ENCODE data around the gene BSPRY.
A peak's percentile ranks its signal among the peaks of the same experiment; 100 is the strongest.

Gene BSPRY

GRCh38 chr9:113341712-113342410 is 7.5 kb upstream of the BSPRY start:
- TF ChIP-seq FOXM1 (IDR thresholded peaks at IDR 0.05; ENCODE audit: borderline replicate concordance, low read depth) (no peak), YY1 (IDR thresholded peaks at IDR 0.05; ENCODE audit: low read depth) (no peak), CREB1 (IDR thresholded peaks at IDR 0.05; ENCODE audit: low read depth) (no peak), CEBPB (IDR thresholded peaks at IDR 0.05) (no peak), MAX (IDR thresholded peaks at IDR 0.05) (peak; percentile 46; the same call in 1 of the 2 replicates), USF1 (IDR thresholded peaks at IDR 0.05) (no peak), EP300 (IDR thresholded peaks at IDR 0.05; ENCODE audit: borderline replicate concordance) (peak; percentile 36; the same call in 1 of the 2 replicates), RAD21 (IDR thresholded peaks at IDR 0.05; ENCODE audit: low read depth) (no peak), TAF1 (IDR thresholded peaks at IDR 0.05; ENCODE audit: low read depth) (no peak), TEAD4 (IDR thresholded peaks at IDR 0.05) (no peak), EGR1 (IDR thresholded peaks at IDR 0.05) (no peak), ZBTB7A (IDR thresholded peaks at IDR 0.05; ENCODE audit: low read depth) (no peak), TCF12 (IDR thresholded peaks at IDR 0.05; ENCODE audit: low read depth) (no peak), NFIC (IDR thresholded peaks at IDR 0.05) (peak; percentile 82), REST (IDR thresholded peaks at IDR 0.05; ENCODE audit: low read depth) (no peak)

GRCh38 chr9:113343732-113344231 is 5.6 kb upstream of the BSPRY start:
- TF ChIP-seq NFIC (IDR thresholded peaks at IDR 0.05): peak; percentile 50
- TF ChIP-seq USF1 (IDR thresholded peaks at IDR 0.05): peak; percentile 36; the same call in 1 of the 2 replicates
- TF ChIP-seq REST (IDR thresholded peaks at IDR 0.05; ENCODE audit: low read depth): no peak

GRCh38 chr9:113345190-113345589 is 4.2 kb upstream of the BSPRY start:
- TF ChIP-seq CREB1 (IDR thresholded peaks at IDR 0.05; ENCODE audit: low read depth) (no peak), REST (IDR thresholded peaks at IDR 0.05; ENCODE audit: low read depth) (no peak), TCF12 (IDR thresholded peaks at IDR 0.05; ENCODE audit: low read depth) (no peak), MAX (IDR thresholded peaks at IDR 0.05) (no peak), EGR1 (IDR thresholded peaks at IDR 0.05) (no peak), TAF1 (IDR thresholded peaks at IDR 0.05; ENCODE audit: low read depth) (no peak), FOXM1 (IDR thresholded peaks at IDR 0.05; ENCODE audit: borderline replicate concordance, low read depth) (no peak), NFIC (IDR thresholded peaks at IDR 0.05) (no peak), CEBPB (IDR thresholded peaks at IDR 0.05) (no peak), EP300 (IDR thresholded peaks at IDR 0.05; ENCODE audit: borderline replicate concordance) (no peak), USF1 (IDR thresholded peaks at IDR 0.05) (no peak), TEAD4 (IDR thresholded peaks at IDR 0.05) (no peak), YY1 (IDR thresholded peaks at IDR 0.05; ENCODE audit: low read depth) (no peak), RAD21 (IDR thresholded peaks at IDR 0.05; ENCODE audit: low read depth) (no peak)

GRCh38 chr9:113345671-113346070 is 3.7 kb upstream of the BSPRY start:
- TF ChIP-seq FOXM1 (IDR thresholded peaks at IDR 0.05; ENCODE audit: borderline replicate concordance, low read depth) (no peak), TCF12 (IDR thresholded peaks at IDR 0.05; ENCODE audit: low read depth) (no peak), CEBPB (IDR thresholded peaks at IDR 0.05) (no peak), TAF1 (IDR thresholded peaks at IDR 0.05; ENCODE audit: low read depth) (no peak), RAD21 (IDR thresholded peaks at IDR 0.05; ENCODE audit: low read depth) (no peak), ZBTB7A (IDR thresholded peaks at IDR 0.05; ENCODE audit: low read depth) (no peak), EP300 (IDR thresholded peaks at IDR 0.05; ENCODE audit: borderline replicate concordance) (no peak), REST (IDR thresholded peaks at IDR 0.05; ENCODE audit: low read depth) (no peak), YY1 (IDR thresholded peaks at IDR 0.05; ENCODE audit: low read depth) (no peak), TEAD4 (IDR thresholded peaks at IDR 0.05) (no peak), CREB1 (IDR thresholded peaks at IDR 0.05; ENCODE audit: low read depth) (no peak), NFIC (IDR thresholded peaks at IDR 0.05) (no peak), EGR1 (IDR thresholded peaks at IDR 0.05) (no peak), MAX (IDR thresholded peaks at IDR 0.05) (no peak), USF1 (IDR thresholded peaks at IDR 0.05) (no peak)
